RKO (cell line): ENCODE results near the gene ASTN1.

Source experiments
- DNase-seq: peaks from one replicate; pipeline ENCODE4 v3.0.0-alpha.2; 2016; ENCODE audit warnings: low spot score

The ASTN1 gene

GRCh38 chr1:177164380-177165068 lies at the start of gene ASTN1:
ASTN1 (minus strand) TSS chr1:177164712; CDS start chr1:177164676, 36 bp downstream.
- DNase-seq, result no peak

- no peak for DNase-seq
Measured at GRCh38 chr1:177211231-177211630, 46.7 kb upstream of the ASTN1 start.

GRCh38 chr1:177210071-177210470 lies 45.6 kb upstream of the ASTN1 start:
- no peak for DNase-seq

- peak; percentile 89 for DNase-seq
Measured at GRCh38 chr1:177209357-177209756, 44.8 kb upstream of the ASTN1 start.

- DNase-seq, result no peak
Measured at GRCh38 chr1:177208920-177209319, 44.4 kb upstream of the ASTN1 start.

GRCh38 chr1:177206831-177207355 lies 42.4 kb upstream of the ASTN1 start:
- no peak for DNase-seq

- no peak for DNase-seq
Measured at GRCh38 chr1:177200290-177200689, 35.8 kb upstream of the ASTN1 start.

GRCh38 chr1:177198243-177198642 lies 33.7 kb upstream of the ASTN1 start:
- no peak for DNase-seq

- DNase-seq, result no peak
Measured at GRCh38 chr1:177190308-177190970, 25.9 kb upstream of the ASTN1 start.

GRCh38 chr1:177186639-177187038 lies 22.1 kb upstream of the ASTN1 start:
- no peak for DNase-seq

GRCh38 chr1:177185209-177185608 lies 20.7 kb upstream of the ASTN1 start:
- no peak for DNase-seq

GRCh38 chr1:177183836-177184235 lies 19.3 kb upstream of the ASTN1 start:
- no peak for DNase-seq

GRCh38 chr1:177181631-177182291 lies 17.2 kb upstream of the ASTN1 start:
- no peak for DNase-seq

GRCh38 chr1:177181280-177181630 lies 16.7 kb upstream of the ASTN1 start:
- no peak for DNase-seq

GRCh38 chr1:177174921-177175634 lies 10.6 kb upstream of the ASTN1 start:
- DNase-seq, result no peak

GRCh38 chr1:177173976-177174375 lies 9.5 kb upstream of the ASTN1 start:
- no peak for DNase-seq

GRCh38 chr1:177172866-177173265 lies 8.4 kb upstream of the ASTN1 start:
- DNase-seq, result no peak

- no peak for DNase-seq
Measured at GRCh38 chr1:177172272-177172671, 7.8 kb upstream of the ASTN1 start.

GRCh38 chr1:177171536-177172123 lies 7.1 kb upstream of the ASTN1 start:
- no peak for DNase-seq

GRCh38 chr1:177170756-177171535 lies 6.4 kb upstream of the ASTN1 start, which contains the start of gene BRINP2:
BRINP2 (plus strand) TSS chr1:177170958; CDS start chr1:177229877, 58,919 bp downstream.
- DNase-seq, result no peak

- DNase-seq, result no peak
Measured at GRCh38 chr1:177165069-177165439, 542 bp upstream of the ASTN1 start.
